ENCODE measurements around the gene MATN1.

MATN1 gene

GRCh38 chr1:30662291-30662840 lies 61.0 kb downstream of the MATN1 start:
- ATAC-seq (ENCODE audit: low read depth) (no peak), DNase-seq (ENCODE audit: low spot score) (no peak)
- no peaks in the 10 kb centered on the region for H3K27me3 ChIP-seq (ENCODE audit: insufficient read depth, poor library complexity, severe bottlenecking)
- no peak for TF ChIP-seq CTCF (IDR thresholded peaks at IDR 0.05; ENCODE audit: poor library complexity, severe bottlenecking)
- no peak overlapping the region for H3K27ac ChIP-seq (ENCODE audit: poor library complexity, severe bottlenecking)
- no peaks in the 10 kb centered on the region for H3K9me3 ChIP-seq (ENCODE audit: severe bottlenecking)
- no peaks in the 10 kb centered on the region for H3K4me1 ChIP-seq (ENCODE audit: insufficient read depth, poor library complexity, severe bottlenecking)
- H3K36me3 ChIP-seq (ENCODE audit: low read depth): no peaks in the 10 kb centered on the region
- no peak overlapping the region for H3K4me3 ChIP-seq (ENCODE audit: severe bottlenecking)

- H3K27me3 ChIP-seq (ENCODE audit: insufficient read depth, poor library complexity, severe bottlenecking): no peaks in the 10 kb centered on the region
- ATAC-seq (ENCODE audit: low read depth) (no peak), DNase-seq (ENCODE audit: low spot score) (no peak)
- no peaks in the 10 kb centered on the region for H3K36me3 ChIP-seq (ENCODE audit: low read depth)
- H3K9me3 ChIP-seq (ENCODE audit: severe bottlenecking): no peaks in the 10 kb centered on the region
- TF ChIP-seq CTCF (IDR thresholded peaks at IDR 0.05; ENCODE audit: poor library complexity, severe bottlenecking): no peak
- H3K4me3 ChIP-seq (ENCODE audit: severe bottlenecking): no peak overlapping the region
- H3K4me1 ChIP-seq (ENCODE audit: insufficient read depth, poor library complexity, severe bottlenecking): no peaks in the 10 kb centered on the region
- no peak overlapping the region for H3K27ac ChIP-seq (ENCODE audit: poor library complexity, severe bottlenecking)
These were observed 62.1 kb downstream of the MATN1 start for GRCh38 chr1:30661311-30661710.

All from RWPE2 (cell line).